DND-41 (cell line): ENCODE data around the gene PRRT2.

ENCODE experiments used
- CTCF ChIP-seq: IDR thresholded peaks from 2 replicates; pipeline ENCODE4 v1.5.1; 2012; ENCODE audit warnings: borderline replicate concordance, low read length, moderate library complexity, mild to moderate bottlenecking; ENCODE audit not compliant: poor library complexity, severe bottlenecking; ENCODE audit errors: extremely low read depth
- EZH2 ChIP-seq: IDR thresholded peaks from 3 replicates; pipeline ENCODE4 v1.6.1; 2012; ENCODE audit warnings: borderline replicate concordance, low read depth, mild to moderate bottlenecking, moderate library complexity, low read length, inconsistent platforms; ENCODE audit not compliant: severe bottlenecking

- TF ChIP-seq CTCF (no peak), EZH2 (no peak)
Measured at GRCh38 chr16:29844575-29845331, 32.8 kb downstream of the PRRT2 start.
